HepG2 (cell line): ENCODE data around the gene CHST6. TPM values are rescaled to one million over a fixed set of nuclear protein-coding genes. Genes with fewer than 3 reads are reported as not detected.

ENCODE experiments used
- ARID4A ChIP-seq: sonication (generic); formaldehyde crosslinking; IDR thresholded peaks from 2 replicates; pipeline ENCODE4 v1.5.0; 2020; ENCODE audit warnings: mild to moderate bottlenecking, missing genetic modification reagents, borderline replicate concordance
- CTCF ChIP-seq: sonication (generic); formaldehyde crosslinking; IDR thresholded peaks from 2 replicates; pipeline ENCODE4 v1.5.0; 2020; ENCODE audit warnings: mild to moderate bottlenecking, missing genetic modification reagents, moderate library complexity
- ESRRA ChIP-seq: sonication (generic); formaldehyde crosslinking; IDR thresholded peaks from 2 replicates; pipeline ENCODE4 v1.5.1; 2020; ENCODE audit warnings: mild to moderate bottlenecking, low read depth, missing genetic modification reagents
- HMGXB3 ChIP-seq: sonication (generic); formaldehyde crosslinking; IDR thresholded peaks from 2 replicates; pipeline ENCODE4 v1.4.0; 2020; ENCODE audit warnings: missing genetic modification reagents, borderline replicate concordance
- NCOR1 ChIP-seq: fragments of 200-600 bp; sonication (generic); IDR thresholded peaks from 2 replicates; pipeline ENCODE4 v1.7.0; 2017; ENCODE audit warnings: antibody characterized with exemption, low read length, borderline replicate concordance
- TARDBP ChIP-seq: sonication (generic); formaldehyde crosslinking; IDR thresholded peaks from 2 replicates; pipeline ENCODE4 v1.8.0; 2022; ENCODE audit warnings: mild to moderate bottlenecking, missing genetic modification reagents
- ZNF614 ChIP-seq: IDR thresholded peaks from 2 replicates; pipeline ENCODE4 v1.6.1; 2018; ENCODE audit warnings: missing biosample characterization, missing genetic modification reagents, inconsistent platforms, borderline replicate concordance
- ZNF792 ChIP-seq: IDR thresholded peaks from 2 replicates; pipeline ENCODE4 v1.6.1; 2016
- polyA plus RNA-seq, 8 experiments: library from polyadenylated mRNA; depleted of rRNA in 3 of 8; stranded (reverse) in 7 of 8; unstranded in 1 of 8; fragments of >200 nt; fragmentation: Illumina TruSeq in 4 of 8; extraction: Trizol in 4 of 8; gene quantifications; 2 replicates each; pipeline versions ENCODE4 v1.2.1 to v1.2.3, GENCODE V29; 2011 to 2016; ENCODE audit warnings: low read depth in 4 of 8, missing spikeins in 1 of 8, mixed read lengths in 1 of 8; ENCODE audit not compliant: insufficient read depth in 1 of 8
- total RNA-seq, 5 experiments: library from RNA; depleted of rRNA; stranded (reverse); fragments of >200 nt; fragmentation: Illumina TruSeq; extraction: Trizol; gene quantifications; 2 replicates each; pipeline ENCODE4 v1.2.3, GENCODE V29; 2016; ENCODE audit warnings: low read depth in 1 of 5
- TF ChIP-seq, protein P1 (sequence below): IDR thresholded peaks from 2 replicates; pipeline ENCODE4 v1.6.1; 2016
- TF ChIP-seq, protein P2 (sequence below): IDR thresholded peaks from 2 replicates; pipeline ENCODE4 v1.6.1; 2016; ENCODE audit warnings: missing genetic modification reagents, missing compliant biosample characterization
- TF ChIP-seq, protein P3 (sequence below): sonication (generic); formaldehyde crosslinking; IDR thresholded peaks from 2 replicates; pipeline ENCODE4 v1.5.1; 2020; ENCODE audit warnings: mild to moderate bottlenecking, missing genetic modification reagents, moderate library complexity

CHST6 gene
- total and polyA plus RNA-seq, 2 of the 13 experiments (the other 11 are each of a cell fraction or from before 2014, with no cell fraction given): 0.18 to 0.91 TPM

GRCh38 chr16:75424105-75424762, 71.0 kb downstream of the CHST6 start (continued):
- TF ChIP-seq, protein P1, sequence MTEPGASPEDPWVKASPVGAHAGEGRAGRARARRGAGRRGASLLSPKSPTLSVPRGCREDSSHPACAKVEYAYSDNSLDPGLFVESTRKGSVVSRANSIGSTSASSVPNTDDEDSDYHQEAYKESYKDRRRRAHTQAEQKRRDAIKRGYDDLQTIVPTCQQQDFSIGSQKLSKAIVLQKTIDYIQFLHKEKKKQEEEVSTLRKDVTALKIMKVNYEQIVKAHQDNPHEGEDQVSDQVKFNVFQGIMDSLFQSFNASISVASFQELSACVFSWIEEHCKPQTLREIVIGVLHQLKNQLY (CRISPR knock-in tag): peak; percentile 19; the same call in 1 of the 2 replicates
- TF ChIP-seq TARDBP (CRISPR knock-in tag): peak; percentile 64; the same call in 1 of the 2 replicates
- peak; percentile 12; the same call in 1 of the 2 replicates for TF ChIP-seq ARID4A (CRISPR knock-in tag)
- TF ChIP-seq CTCF (CRISPR knock-in tag): peak; percentile 34; the same call in 1 of the 2 replicates
- TF ChIP-seq NCOR1: peak; percentile 63
- TF ChIP-seq, protein P2, sequence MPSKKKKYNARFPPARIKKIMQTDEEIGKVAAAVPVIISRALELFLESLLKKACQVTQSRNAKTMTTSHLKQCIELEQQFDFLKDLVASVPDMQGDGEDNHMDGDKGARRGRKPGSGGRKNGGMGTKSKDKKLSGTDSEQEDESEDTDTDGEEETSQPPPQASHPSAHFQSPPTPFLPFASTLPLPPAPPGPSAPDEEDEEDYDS: peak; percentile 36; the same call in 1 of the 2 replicates
- 0 out of 2 replicates have a peak, but pooled peaks have one; percentile 26 for TF ChIP-seq HMGXB3
- TF ChIP-seq ZNF614: peak; percentile 76; the same call in 1 of the 2 replicates
- peak; percentile 79; the same call in 1 of the 2 replicates for TF ChIP-seq ESRRA (CRISPR knock-in tag)
- peak; percentile 70; the same call in 1 of the 2 replicates for TF ChIP-seq ZNF792 (CRISPR knock-in tag)
- TF ChIP-seq, protein P3, sequence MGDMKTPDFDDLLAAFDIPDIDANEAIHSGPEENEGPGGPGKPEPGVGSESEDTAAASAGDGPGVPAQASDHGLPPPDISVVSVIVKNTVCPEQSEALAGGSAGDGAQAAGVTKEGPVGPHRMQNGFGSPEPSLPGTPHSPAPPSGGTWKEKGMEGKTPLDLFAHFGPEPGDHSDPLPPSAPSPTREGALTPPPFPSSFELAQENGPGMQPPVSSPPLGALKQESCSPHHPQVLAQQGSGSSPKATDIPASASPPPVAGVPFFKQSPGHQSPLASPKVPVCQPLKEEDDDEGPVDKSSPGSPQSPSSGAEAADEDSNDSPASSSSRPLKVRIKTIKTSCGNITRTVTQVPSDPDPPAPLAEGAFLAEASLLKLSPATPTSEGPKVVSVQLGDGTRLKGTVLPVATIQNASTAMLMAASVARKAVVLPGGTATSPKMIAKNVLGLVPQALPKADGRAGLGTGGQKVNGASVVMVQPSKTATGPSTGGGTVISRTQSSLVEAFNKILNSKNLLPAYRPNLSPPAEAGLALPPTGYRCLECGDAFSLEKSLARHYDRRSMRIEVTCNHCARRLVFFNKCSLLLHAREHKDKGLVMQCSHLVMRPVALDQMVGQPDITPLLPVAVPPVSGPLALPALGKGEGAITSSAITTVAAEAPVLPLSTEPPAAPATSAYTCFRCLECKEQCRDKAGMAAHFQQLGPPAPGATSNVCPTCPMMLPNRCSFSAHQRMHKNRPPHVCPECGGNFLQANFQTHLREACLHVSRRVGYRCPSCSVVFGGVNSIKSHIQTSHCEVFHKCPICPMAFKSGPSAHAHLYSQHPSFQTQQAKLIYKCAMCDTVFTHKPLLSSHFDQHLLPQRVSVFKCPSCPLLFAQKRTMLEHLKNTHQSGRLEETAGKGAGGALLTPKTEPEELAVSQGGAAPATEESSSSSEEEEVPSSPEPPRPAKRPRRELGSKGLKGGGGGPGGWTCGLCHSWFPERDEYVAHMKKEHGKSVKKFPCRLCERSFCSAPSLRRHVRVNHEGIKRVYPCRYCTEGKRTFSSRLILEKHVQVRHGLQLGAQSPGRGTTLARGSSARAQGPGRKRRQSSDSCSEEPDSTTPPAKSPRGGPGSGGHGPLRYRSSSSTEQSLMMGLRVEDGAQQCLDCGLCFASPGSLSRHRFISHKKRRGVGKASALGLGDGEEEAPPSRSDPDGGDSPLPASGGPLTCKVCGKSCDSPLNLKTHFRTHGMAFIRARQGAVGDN: peak; percentile 69
